Renal pelvis (tissue), 4 donors: ENCODE results near the gene TMEM150C. TPM values are rescaled to one million over a fixed set of nuclear protein-coding genes. Genes with fewer than 3 reads are reported as not detected.
"Not testable (repeated sequence)": the region's sequence is repeated elsewhere in the genome, so short reads cannot be mapped to it uniquely, and the experiment has no call there.

ENCODE experiments used
- DNase-seq: peaks from one replicate; pipeline ENCODE4 v3.0.0-alpha.2; 2013
- polyA plus RNA-seq, 3 donors: library from polyadenylated mRNA; unstranded; fragments of 120-200 nt; gene quantifications; one replicate each; pipeline ENCODE4 v1.2.1, GENCODE V29; 2013; ENCODE audit not compliant: insufficient read length in 3 of 3

The TMEM150C gene
- polyA plus RNA-seq, 3 donors: 21.9 to 30.6 (median 22.1) TPM

DNA sequence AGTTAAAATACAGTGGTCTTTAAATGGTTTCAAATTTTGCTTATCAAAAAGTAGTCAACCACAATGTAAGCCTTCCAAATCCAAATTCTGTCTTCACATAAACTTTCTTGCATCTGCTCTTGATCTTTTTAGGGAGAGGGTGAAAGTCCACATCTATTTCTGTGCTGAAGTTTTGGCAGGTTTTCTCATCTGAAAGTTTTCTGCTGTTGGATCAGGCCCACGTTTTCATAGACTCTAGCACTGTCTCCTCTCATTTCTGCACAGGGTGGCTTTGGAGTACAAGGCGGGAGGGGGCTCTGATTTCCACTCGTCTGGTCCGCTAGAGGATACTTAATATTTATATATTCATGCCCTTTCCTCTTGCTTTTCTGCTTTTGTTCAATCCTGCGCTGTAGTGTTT lies 18.1 kb upstream of the TMEM150C start:
- DNase-seq: no peak

DNA sequence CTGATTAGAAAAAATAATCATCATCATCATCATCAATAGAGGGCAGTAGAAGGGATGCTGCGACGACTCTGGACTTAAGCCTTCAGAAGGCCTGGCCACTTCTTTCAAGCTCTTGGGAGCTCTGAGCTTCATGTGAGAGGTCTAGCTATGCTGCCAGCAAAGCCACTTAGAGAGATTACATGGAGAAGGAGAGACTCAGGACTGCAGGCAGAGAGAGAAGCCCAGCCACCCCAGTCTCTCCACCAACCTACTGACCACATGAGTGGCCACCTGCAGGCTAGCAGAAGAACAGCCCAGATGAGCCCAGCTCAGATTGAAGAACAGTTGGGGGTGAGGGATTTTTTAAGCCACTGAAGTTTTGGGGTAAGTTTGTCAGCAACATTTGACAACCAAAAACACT lies 17.1 kb upstream of the TMEM150C start:
- DNase-seq: no peak

DNA sequence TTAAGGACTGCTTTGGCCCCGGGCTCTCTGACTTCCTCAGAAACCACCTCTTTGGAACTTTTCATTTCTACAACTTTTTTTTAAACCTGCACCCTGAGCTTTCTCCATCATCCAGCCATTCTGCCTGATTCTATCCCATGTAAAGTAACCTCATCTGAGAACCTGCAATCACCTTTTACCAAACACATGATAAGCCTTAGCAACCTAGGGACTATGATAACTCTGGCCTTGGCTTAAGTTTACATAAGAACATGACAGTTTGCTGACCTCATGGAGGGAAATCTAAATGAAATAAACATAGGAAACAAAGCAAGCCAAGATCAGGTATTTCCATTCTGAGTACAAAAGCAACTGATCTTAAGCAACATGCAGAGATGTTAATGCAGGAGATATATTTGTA lies 15.7 kb upstream of the TMEM150C start:
- no peak for DNase-seq

DNA sequence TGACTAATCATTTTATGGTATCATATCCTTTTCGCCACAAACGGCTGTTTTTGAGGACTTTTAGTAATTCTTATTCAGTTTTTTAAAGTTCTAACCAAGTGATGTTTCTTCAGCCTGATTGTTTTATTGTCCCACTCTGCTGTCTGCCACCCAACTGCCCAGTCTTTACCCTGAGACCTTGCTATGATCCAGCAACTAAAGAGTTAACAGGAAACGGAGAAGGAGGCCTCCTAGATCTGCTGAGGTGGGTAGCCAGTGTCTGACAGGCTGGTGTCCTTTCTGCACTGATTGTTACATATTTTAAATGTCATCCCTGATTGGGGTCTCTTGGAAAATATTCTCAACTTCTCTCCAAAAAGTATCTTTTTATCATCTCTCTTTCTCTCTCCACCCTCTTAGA lies 7.9 kb upstream of the TMEM150C start:
- no peak for DNase-seq

DNA sequence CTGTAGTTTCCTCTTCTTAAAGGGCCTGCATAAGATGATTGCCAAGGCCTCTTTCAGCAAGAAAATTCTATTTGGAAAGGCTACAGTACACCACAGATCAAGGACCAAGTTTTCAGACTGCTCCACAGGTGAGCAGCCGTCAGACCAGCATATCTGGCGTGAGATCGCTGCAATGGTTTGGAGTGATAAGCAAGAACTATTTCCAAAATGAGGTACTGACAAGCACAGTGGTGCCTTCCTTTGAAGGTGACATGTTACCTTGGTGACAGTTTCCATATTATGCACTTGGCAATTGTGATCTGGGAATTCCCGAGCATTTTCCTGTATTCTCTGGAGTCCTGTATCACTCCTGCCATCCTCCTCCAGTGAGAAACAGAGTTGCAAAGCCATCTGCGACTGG lies 7.3 kb upstream of the TMEM150C start:
- no peak for DNase-seq

DNA sequence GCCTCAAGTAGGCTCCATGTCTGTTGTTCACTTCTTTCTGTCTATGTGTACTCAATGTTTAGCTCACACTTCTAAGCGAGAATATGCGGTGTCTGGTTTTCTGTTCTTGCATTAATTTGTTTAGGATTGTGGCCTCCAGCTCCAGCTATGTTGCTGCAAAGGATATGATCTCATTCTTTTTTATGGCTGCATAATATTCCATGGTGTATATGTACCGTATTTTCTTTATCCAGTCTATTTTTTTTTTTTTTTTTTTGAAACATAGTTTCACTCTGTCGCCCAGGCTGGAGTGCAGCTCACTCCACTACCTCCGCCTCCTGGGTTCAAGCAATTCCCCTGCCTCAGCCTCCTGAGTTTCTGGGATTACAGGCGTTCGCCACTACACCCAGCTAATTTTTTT lies 5.7 kb upstream of the TMEM150C start:
- DNase-seq: no peak

DNA sequence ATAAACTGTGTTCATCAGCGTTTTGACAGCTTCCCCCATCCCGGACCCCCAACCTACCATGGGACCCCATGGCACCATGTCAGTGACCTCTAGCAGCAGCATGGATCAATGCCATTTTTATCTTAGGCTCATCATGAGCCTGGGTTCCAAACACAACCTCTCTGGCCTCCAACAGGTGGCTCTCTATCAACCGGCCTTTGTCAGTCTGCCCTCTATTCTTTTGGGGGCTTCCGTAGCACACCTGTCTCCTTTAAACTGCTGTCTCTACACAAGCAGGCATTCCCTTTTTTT lies 721 bp upstream of the TMEM150C start:
- no peak for DNase-seq

DNA sequence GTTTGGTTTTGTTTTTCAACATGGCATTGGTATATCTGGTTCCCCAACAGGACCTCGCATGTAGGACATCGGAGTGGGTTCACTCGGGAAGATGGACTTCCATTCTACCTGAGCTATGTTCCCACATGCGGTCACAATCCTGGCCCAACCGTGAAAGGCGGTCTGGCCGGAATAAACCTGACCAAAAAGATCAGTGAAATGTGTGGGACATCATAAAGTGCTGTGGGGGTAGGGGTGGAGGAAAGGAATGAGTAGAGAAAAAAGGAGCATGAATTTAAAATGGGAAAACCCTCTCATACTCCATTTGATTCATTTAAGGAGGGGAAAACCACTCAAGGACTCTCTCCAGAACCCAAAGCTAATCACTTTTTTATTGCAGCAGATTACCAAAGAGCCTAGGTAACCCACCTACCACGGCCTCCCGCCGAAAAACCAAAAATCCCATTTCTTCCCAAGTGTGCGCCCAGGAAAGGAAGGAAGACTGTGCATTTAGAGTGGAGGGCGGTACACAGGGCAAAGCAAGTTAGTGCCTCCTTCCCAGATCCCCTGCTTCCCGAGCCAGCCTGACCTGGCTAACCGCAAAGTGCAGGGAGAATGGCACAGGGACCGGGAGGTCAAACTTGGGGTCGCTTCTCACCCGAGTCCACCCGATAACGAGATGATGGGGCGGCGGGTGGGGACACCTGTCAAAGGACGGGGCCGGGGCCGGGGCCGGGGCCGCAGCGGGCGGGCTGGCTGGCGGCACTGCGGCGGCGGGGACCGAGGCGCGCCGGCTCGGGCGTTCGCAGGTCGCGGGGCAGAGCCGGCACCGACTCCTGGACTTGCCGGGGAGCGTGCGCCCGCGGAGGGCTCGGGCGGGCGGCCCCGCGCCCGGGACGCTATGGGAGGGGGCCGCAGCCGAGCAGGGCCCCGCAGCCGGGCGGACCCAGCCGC lies 669 bp downstream of the TMEM150C start:
- DNase-seq: no peak

DNA sequence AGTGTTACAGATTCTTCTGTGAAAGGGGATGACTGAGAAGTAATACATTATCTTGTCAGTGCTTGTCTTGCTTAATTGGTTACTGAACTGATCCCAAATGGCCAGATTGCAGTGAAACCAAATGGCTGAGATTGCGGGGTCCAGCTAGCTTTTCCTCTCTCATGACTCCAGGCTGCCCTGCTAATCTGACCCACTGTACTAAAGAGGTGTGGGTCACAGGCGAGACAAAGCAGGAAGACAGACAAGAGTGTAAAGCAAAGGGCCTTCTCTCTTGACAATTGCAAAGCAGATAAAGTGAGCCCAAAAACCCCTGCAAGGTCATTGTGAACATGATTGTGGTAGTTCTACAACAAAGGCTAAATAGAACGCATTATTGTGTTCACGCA lies 2.1 kb downstream of the TMEM150C start:
- DNase-seq: no peak

DNA sequence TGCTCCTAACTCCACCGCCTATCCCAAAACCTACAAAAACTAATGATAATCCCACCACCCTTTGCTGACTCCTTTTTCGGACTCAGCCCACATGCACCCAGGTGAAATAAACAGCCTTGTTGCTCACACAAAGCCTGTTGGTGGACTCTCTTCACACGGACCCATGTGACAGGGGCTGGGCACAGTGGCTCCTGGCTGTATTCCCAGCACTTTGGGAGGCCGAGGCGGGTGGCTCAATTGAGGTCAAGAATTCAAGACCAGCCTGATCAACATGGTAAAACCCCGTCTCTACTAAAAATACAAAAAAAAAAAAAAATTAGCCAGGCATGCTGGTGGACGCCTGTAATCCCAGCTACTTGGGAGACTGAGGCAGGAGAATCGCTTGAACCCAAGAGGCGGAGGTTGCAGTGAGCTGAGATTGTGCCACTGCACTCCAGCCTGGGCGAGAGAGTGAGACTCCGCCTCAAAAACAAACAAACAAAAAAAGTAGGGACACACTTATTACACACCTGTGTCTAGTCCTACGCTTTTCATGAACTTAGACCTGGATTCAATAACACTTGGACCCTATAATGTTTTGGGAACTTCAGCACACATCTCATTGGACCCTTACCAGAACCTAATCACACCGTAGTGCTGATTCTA lies 2.6 kb downstream of the TMEM150C start:
- not testable (repeated sequence) for DNase-seq

DNA sequence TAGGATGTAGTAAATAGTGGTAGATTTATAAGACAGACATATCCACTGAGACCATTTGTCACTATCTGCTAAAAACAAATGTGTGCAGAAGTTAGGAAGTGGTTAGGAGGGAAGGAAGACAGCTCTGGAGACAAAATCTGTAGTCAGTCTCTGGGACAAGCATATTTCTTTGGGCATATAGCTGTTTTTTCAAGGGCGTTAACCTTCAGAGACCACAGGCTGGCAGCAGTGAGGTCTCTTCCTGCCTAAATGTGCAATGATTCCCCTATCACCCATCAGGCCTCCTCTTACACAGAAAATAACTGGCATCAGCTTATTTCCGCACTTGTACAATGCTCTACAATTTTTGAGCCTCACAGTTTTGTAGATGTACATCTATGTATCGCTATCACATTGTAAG lies 6.5 kb downstream of the TMEM150C start:
- DNase-seq: no peak

DNA sequence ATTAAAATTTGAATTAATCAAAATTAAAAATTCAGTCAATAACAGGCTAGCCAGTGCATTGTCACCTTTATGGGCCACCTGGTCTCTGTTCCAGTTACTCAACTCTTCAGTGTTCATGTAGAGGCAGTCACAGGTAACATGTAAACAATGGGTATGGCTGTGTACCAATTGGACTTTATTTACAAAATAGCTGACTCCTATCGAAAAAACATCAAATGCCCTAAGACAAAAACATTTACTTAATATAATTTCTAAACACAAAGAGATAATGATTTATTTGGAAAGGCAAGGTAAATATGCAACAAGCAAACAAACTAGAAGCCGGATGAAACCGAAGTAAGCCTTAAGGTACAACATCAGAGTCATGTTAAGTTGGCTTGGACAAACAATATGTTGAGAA lies 8.8 kb downstream of the TMEM150C start:
- DNase-seq: no peak

DNA sequence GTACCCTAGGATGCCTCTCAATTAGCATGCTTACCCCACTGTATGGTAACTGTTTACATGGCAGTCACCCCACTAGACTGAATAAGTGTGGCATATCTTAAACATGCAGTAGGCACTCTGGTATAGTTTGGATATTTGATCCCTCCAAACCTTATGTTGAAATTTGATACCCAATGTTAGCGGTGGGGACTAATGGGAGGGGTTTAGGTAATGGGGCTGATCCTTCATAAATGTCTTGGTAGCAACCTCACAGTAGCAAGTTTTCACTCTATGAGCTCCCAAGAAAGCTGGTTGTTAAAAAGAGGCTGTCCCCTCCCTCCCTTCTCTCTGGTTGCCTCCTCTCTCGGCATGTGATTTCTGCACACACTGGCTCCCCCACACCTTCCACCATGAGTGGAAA lies 10.1 kb downstream of the TMEM150C start:
- no peak for DNase-seq

DNA sequence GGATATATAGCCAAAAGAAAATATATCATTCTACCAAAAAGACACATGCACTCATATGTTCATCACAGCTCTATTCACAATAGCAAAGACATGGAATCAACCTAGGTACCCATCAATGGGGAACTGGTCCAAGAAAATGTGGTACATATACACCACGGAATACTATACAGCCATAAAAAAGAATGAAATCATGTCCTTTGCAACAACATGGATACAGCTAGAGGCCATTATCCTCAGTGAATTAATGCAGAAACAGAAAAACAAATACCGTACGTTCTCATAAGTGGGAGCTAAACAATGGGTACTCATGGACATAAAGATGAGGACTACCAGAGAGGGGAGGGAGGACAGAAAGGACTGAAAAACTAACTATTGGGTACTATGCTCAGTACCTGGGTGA lies 13.9 kb downstream of the TMEM150C start:
- not testable (repeated sequence) for DNase-seq

DNA sequence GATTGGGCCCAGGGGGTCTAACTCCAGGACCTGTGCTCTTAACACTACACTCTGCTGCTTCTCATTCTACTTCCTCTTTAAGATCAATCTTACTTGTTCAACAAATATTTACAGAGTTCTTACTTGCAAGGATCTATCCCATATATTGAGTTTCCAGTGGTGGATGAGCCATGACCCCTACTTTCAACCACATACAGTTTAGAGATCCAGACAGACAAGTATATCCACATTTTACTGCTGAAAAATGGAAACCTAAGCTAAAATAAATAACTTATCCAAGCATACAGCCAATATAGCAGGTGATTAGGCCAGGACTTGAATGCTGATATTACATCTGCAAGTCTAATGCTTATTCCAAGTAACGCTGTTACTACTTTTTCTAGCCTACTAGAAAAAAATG lies 18.7 kb downstream of the TMEM150C start:
- DNase-seq: no peak

DNA sequence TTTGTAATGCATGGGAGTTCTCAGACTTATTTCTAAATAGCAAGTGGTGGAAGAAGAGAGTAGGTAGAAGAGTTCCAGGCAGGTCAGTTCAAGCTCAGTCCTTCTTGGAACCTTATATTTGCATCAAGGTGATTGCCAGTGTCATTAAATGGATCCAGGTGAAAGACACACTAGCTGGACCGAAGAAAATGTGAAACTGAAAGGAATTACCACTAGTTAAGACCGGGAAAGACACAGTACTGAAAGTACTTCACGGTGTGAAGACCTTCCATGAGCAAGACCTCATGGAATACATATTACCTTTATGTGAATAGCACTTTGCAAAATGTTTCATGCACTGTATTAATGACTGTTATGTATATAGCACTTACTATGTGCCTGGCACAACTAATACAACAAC lies 19.1 kb downstream of the TMEM150C start:
- no peak for DNase-seq

DNA sequence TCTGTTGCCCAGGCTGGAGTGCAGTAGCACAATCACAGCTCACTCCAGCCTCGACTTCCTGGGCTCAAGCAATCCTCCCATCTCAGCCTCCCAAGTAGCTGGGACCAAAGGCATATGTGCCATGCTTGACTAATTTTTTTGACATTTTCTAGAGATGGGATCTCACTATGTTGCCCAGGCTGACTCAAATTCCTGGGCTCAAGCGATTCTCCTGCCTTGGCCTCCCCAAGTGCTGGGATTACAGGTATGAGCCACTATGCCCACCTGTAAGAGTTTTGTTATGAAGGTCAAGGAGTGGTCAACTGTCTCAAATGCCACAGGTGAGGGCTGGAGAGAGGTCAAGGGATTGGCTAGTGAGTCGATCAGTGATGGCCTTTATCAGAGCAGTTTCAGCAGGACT lies 32.5 kb downstream of the TMEM150C start:
- DNase-seq: no peak

DNA sequence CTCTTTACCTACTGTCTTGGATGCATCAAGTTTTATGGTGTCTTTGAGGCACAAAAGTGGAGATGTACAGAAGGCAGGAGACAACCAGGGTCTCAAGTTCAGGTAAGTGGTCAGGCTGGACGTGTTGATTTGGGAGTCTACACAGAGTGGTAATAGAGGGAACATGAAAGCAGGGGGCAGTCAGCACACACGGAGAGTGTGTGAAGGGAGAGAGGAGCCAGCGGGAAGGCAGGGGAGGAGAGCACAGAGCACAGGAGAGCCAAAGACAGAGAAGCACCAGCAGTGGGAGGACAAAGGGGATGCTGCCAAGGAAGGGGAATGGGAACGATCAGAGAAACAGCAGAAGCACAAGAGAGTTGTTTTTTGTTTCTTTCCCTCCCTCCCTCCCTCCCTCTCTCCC lies 32.9 kb downstream of the TMEM150C start:
- no peak for DNase-seq

DNA sequence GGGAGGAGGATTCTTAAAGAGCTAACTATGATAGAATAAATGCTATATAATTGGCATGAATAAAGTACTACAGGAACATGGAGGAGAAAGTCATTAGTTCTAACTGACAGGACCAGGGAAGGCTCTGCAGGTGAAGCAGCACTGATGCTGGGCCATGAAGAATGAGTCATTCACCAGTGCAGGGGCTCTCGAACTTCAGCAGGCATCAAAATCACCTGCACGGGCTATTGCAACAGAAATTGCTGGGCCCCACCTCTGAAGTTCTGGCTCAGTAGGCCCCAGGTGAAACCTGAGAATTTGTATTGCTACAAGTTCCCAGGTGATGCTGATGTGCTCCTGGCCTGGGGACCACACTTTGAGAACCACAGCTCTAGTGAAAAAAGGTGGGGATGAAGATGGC lies 33.7 kb downstream of the TMEM150C start:
- DNase-seq: no peak

DNA sequence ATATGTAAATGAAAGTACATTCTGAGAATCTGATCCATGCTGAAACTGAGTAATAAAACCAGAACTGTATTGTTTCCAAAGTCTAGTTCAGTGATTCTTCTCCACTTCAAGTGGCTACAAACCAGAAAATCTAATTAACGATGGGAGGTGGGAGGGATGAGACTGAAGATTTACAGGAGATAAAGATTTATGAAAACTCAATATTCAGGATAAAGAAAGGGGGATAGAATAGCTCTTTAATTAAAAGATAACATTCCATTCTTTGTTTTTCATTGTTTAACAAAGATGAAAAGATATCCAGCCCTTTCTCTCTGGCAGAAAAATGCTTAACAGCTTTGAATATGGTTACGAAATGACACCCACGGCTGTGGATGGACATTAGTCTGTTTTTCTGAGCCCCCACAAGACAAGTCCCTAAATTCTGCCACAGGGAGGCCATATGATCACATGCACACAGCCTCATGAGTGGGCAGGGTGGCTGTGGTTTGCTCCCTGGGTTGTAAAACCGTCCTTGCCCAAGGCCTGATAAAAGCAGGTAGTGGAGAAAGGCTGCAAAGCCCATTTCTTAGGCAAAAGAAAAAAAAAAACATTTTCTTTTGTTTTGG lies 36.4 kb downstream of the TMEM150C start:
- DNase-seq: peak; percentile 17

DNA sequence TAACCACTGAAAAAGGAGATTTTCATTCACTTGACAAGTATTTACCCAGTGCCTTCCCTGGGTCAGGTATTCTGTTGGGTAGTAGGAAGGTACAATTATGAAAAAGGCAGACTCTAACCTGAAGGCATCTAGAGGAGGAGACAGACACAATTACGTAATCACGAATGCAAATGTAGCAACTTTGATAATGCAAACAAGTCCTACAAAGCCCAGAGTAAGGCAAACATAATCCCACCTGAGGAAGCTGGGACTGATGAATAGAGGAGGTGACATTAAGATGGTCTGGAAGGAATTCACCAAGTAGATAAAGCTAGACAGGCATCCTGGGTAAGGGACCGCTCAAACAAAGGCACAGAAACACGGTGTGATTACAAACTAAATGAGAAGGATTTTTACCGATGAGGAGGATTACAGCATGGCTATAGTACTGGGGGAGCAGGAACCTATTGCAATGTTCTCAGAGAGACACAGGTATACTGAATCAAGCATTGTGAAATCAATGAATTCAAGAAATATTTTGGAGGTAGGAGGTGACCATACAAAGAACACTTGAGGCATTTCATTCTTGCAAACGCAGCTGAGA lies 37.1 kb downstream of the TMEM150C start:
- DNase-seq: no peak

DNA sequence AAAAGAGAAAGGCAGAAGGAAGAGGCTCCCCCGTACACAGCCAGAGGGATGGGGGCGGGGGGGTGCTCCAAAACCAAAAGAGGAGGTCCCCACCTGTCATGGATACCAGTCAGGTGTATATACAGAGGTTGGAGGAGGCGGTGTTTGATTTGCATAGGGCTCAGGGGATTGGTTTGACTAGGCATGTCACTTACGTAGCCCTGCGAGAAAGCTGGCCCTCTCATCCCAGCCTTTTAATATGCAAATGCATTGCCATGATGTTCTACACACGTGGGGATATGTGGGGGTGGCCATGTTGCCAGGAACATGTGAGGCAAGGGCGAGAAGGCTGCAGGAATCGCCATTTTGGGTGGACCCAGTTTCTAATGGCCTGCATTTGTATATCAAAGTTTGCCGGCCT lies 38.6 kb downstream of the TMEM150C start:
- DNase-seq: no peak

DNA sequence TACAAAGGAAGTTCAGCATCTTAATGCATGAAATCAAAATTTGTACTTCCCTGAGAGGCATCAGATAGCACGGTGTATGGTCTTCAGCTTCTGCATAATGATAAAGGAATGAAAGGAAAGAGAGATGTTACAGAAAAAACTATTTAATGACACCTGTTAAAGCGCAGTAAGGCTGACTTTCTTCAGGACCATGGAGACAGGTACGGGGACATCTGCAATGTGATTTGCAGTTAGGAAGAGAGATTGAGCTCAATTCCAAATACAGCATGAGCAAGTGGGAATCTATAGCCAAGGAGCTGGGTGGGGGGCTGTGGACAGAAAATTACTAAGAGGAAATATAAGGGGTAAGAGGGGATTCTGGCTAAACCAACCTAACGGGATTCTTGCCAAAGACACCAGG lies 39.3 kb downstream of the TMEM150C start:
- no peak for DNase-seq
